DMS53 treated with DMSO at 0.1 percent for 48 hours (cell line): ENCODE results near the gene KBTBD2.
"Not testable (repeated sequence)": the region's sequence is repeated elsewhere in the genome, so short reads cannot be mapped to it uniquely, and the experiment has no call there.

Experiments
- DNase-seq: peaks from one replicate; lab custom pipeline; 2025; ENCODE audit not compliant: unreplicated experiment; lab: John Stamatoyannopoulos, UW

The KBTBD2 gene

DNA sequence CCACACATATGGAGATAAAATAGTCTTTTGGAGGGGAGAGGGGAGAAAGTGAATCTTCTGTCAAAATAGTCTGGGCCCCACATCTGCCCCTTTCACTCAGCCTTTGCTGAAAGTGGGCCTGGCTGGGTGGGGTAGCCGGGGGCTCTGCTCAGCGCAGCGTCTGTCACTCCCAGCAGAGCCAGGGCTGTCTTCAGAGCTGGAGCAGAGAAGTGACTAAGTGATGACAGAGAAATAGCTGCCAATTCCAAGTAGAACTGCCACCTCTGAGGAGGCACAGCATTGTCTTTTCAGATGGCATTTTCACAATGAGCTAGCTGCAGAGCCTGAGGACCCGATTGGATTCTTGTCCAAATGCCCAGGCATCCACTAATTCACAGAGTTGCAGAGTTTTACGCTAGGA lies 34.5 kb downstream of the KBTBD2 start:
- DNase-seq, result not testable (repeated sequence)

DNA sequence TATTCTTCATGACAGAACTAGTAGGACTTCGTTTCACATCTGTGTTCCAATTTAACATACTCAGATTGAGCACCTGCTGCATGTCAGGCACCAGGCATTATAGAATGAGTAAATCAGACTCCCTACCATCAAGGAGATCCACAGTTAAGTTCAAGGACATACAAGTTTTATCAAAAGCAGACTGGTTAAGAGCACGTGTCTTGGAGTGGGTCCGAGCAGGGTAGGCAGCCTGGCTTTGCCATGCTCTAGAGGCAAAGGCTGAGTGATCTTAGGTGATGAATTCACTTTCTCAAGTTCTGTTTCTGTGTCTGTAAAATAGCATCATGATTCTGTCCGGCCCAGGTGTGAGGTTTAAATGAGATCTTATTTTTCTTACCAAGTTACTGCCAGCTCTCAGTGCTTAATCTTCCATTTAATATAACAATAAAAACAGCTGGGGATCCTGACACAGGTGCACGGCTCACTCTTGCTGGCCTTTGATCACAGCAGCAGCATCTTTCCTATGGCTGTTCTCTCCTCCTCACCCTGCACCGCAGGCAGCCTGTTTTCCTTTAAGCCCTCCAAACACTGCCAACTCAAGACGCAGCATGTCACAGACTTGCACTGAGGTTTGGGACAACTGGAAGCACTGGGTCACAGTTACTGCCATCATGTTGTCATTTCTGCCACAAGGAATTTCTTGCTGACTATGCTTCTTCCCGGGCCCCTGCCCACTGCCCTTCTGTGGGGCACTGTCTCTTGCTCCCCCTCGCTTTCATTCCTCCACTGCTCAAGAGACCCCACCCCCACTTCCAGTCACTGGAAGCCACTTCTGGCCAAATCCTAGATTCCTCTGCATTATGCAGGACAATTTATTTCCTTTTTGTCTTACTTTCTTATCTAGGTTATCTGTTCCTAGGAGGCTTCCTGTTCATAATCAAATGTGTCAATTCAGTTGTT lies 35.5 kb downstream of the KBTBD2 start:
- not testable (repeated sequence) for DNase-seq

DNA sequence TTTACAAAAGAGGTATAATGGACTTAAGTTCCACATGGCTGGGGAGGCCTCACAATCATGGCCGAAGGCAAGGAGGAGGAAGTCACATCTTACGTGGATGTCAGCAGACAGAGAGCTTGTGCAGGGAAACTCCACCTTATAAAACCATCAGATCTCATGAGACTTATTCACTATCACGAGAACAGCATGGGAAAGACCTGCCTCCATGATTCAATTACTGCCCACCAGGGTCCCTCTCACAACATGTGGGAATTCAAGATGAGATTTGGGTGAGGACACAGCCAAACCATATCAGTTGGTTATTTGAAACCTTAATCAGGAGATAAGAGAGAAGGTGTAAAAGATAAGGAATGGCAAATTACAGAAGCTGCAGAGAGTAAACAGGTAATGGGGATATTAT lies 40.9 kb downstream of the KBTBD2 start:
- DNase-seq, result not testable (repeated sequence)

GRCh38 chr7:32848655-32849054 lies 42.9 kb downstream of the KBTBD2 start:
- DNase-seq, result not testable (repeated sequence)

DNA sequence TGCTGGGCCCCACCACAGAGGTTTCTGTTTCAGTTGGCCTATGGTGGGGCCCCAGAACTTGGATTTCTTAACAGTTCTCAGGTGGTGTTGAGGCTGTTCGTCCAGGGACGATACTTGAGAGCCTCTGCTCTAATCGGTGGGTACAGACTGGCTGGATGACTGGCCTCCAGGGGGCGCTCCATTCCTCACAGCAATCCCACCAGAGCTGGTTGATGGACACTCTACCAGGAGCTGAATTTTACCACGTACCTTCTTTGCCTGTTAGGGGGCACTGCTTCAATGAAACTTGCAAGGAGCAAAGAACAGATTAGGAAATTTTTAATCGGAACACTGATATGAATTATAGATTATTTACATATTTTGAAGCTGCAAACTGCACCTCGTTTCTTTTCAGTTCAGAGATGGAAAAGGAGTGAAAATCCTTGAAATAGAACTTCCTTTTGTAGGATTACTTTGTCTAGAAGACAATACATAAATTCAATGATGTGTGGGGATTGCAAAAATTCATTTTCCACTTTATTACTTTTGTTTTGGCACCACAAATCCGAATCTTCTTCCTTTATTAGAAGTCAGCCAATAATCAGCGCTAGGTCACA lies 44.8 kb downstream of the KBTBD2 start:
- DNase-seq, result no peak

DNA sequence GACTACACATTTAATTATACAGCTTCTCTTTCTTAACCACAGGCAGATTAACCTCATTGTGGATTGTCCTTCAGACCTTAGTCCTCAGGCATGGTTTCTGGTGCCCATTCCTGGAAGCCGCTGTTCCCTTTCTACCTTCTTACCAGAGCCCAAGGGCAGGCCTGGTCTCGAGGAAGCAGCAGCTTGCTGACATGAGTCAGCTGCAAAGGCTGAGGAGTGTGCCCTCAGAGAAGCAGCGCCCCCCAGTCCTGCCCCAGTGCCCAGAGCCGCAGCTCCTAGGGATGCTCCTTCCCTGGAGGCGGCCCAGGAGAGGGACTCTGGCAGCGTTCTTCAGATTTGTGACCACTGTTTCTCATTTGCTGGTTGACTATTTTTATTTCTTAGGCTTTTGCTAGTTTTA lies 46.8 kb downstream of the KBTBD2 start:
- not testable (repeated sequence) for DNase-seq

- peak; percentile 37 for DNase-seq
Observed at GRCh38 chr7:32843763-32844162, 47.8 kb downstream of the KBTBD2 start.

DNA sequence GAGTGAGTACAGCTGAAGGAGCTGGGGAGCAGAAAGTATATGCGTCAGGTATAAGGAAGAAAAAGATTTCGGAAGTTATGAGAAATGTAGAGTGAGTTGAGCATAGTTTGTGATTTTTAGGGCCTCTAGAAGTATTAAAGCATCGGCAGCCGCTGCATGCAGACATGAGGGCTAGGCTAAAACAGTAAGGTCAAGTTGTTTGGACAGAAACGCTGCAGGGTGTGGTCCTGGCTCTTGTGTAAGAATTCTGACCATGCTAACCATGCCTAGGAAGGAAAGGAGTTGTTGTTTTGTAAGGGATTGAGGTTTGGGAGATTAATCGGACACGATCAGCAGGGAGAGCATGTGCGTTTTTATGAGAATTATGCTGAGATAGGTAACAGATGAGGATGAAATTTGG lies 51.7 kb downstream of the KBTBD2 start:
- DNase-seq, result not testable (repeated sequence)

- peak; percentile 7 for DNase-seq
Observed at GRCh38 chr7:32828996-32829752, 62.4 kb downstream of the KBTBD2 start.
